ENCODE data around the gene MAP3K12. TPM values are rescaled to one million over a fixed set of nuclear protein-coding genes. Genes with fewer than 3 reads are reported as not detected.

Gene MAP3K12
- total and polyA plus RNA-seq, 2 of the 8 experiments (the other 6 are each of a cell fraction or from before 2014, with no cell fraction given): 23.4 to 42.7 TPM

DNA sequence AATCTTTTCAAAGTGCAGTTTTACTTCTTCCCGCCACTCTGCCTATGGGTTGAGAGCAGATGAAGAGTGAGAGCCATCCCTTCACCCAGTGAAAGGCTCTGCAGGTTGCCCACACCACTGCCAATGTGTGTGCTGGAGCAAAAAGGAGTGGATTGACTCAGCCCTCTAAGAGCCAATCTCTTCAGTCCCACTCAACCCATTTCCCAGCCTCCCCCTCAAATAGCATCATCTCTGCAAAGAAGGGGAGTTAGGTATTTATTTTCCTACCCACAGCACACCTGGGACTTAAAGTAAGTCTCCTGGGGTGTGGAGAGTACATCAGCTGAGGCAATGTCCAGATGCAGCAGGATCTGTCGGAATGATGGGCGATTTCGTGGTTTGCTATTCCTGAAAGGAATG lies 15.3 kb downstream of the MAP3K12 start:
- no peak overlapping the region for H4K91ac ChIP-seq (replicated peaks; ENCODE audit: insufficient read length, low read length)
- no peak overlapping the region for H3K4me3 ChIP-seq (ENCODE audit: extremely low read depth in 1 of 4, insufficient read depth in 2 of 4, low read depth in 3 of 4, low read length in 4 of 4)
- no peak overlapping the region for H2BK15ac ChIP-seq (ENCODE audit: low read length)
- H4K8ac ChIP-seq (ENCODE audit: extremely low read depth, insufficient read depth, low read length): no peak overlapping the region
- H4K5ac ChIP-seq (ENCODE audit: insufficient read length, low read depth, low read length): no peak overlapping the region
- peaks cover 11 to 66% (median 35%) of the 10 kb centered on the region in 4 experiments; a peak in 7 of 8 replicates for H3K36me3 ChIP-seq (ENCODE audit: control insufficient read depth in 2 of 4, insufficient read depth in 4 of 4, low read length in 3 of 4)
- no peak overlapping the region for H2BK20ac ChIP-seq (ENCODE audit: low read length)
- no peak overlapping the region for H3K4ac ChIP-seq (replicated peaks; ENCODE audit: insufficient read length, low read depth, low read length)
- peaks cover 18 to 34% of the 10 kb centered on the region in 2 experiments for H4K20me1 ChIP-seq (replicated peaks in 1 of 2; ENCODE audit: control insufficient read depth in 1 of 2, insufficient read depth in 2 of 2, low read length in 2 of 2)
- DNase-seq (ENCODE audit: low read depth in 1 of 2, low spot score in 2 of 2) (no peak), FAIRE-seq (no peak)
- H2AK5ac ChIP-seq (ENCODE audit: low read depth, low read length): no peak overlapping the region
- H2AFZ ChIP-seq (ENCODE audit: low read length): no peak overlapping the region
- POLR2A ChIA-PET (ENCODE audit: partially characterized antibody): interaction anchor here (0.9 to 67.0 kb wide), 12 partner anchors 10 to 211 kb away, joined by 3 to 3397 read pairs (median 8); partner anchors contain the start of genes MAP3K12, MYG1, NPFF and PCBP2
- no peak overlapping the region for H3K14ac ChIP-seq (ENCODE audit: insufficient read length)
- no peak overlapping the region for H2BK120ac ChIP-seq (replicated peaks; ENCODE audit: low read depth, low read length)
- H2BK5ac ChIP-seq (ENCODE audit: low read depth, low read length): no peak overlapping the region
- no peaks in the 10 kb centered on the region for H3K79me1 ChIP-seq (ENCODE audit: low read depth, low read length)
- H3K4me1 ChIP-seq (replicated peaks in 1 of 4; ENCODE audit: control insufficient read depth in 3 of 4, insufficient read depth in 4 of 4, low read length in 3 of 4): peaks cover 0 to 5% (median 1%) of the 10 kb centered on the region in 4 experiments; a peak in 3 of 7 replicates
- H3K18ac ChIP-seq (ENCODE audit: extremely low read depth, low read length): no peak overlapping the region
- H2BK12ac ChIP-seq (ENCODE audit: low read depth, low read length): no peak overlapping the region
- no peaks in the 10 kb centered on the region for H3K23me2 ChIP-seq (ENCODE audit: low read depth, low read length)
- no peaks in the 10 kb centered on the region for H3K79me2 ChIP-seq (ENCODE audit: control insufficient read depth in 1 of 2, insufficient read depth in 2 of 2, low read length in 2 of 2)
- H3K4me2 ChIP-seq (ENCODE audit: insufficient read depth in 1 of 2, low read depth in 2 of 2, low read length in 2 of 2): no peak overlapping the region
- no peak overlapping the region for H3K9ac ChIP-seq (replicated peaks in 1 of 4; ENCODE audit: extremely low read depth in 1 of 4, low read depth in 3 of 4, low read length in 3 of 4)
- no peak overlapping the region for H3K27ac ChIP-seq (ENCODE audit: low read depth, low read length)
- TF ChIP-seq CHD1 (IDR thresholded peaks at IDR 0.05; ENCODE audit: low read depth, low read length): no peak
- no peak for TF ChIP-seq TEAD4 (IDR thresholded peaks at IDR 0.05; ENCODE audit: low read depth, low read length)
- no peak for TF ChIP-seq PHF8 (conservative IDR thresholded peaks at IDR 0.05; ENCODE audit: low read depth, low read length)
- H3K23ac ChIP-seq (ENCODE audit: insufficient read length): no peak overlapping the region
- H3K27me3 ChIP-seq (replicated peaks in 1 of 4; ENCODE audit: control insufficient read depth in 3 of 4, extremely low read depth in 1 of 4, insufficient read depth in 3 of 4, low read length in 3 of 4): no peaks in the 10 kb centered on the region
- CTCF ChIA-PET (ENCODE audit: partially characterized antibody): interaction anchor here (1.2 to 9.0 kb wide), 6 partner anchors 8 to 28 kb away, joined by 3 to 105 read pairs (median 28); partner anchors contain the start of genes MAP3K12, NPFF and TARBP2
- 86 to 100% methylated on average over 2 to 4 of the region's 4 CpGs for WGBS, 2 experiments (ENCODE audit: extremely low coverage in 1 of 2, insufficient coverage in 1 of 2, insufficient read length in 1 of 2, insufficient replicate concordance in 2 of 2, low coverage in 1 of 2, low lambda C conversion rate in 2 of 2, missing lambda C conversion rate in 1 of 2)
- H3K9me3 ChIP-seq (ENCODE audit: insufficient read depth in 2 of 2, low read depth in 1 of 2, low read length in 1 of 2): no peaks in the 10 kb centered on the region
- no peak overlapping the region for H3K56ac ChIP-seq (replicated peaks; ENCODE audit: insufficient read length, low read depth, low read length)
